ENCODE results near the gene HPGD.

Gene HPGD

DNA sequence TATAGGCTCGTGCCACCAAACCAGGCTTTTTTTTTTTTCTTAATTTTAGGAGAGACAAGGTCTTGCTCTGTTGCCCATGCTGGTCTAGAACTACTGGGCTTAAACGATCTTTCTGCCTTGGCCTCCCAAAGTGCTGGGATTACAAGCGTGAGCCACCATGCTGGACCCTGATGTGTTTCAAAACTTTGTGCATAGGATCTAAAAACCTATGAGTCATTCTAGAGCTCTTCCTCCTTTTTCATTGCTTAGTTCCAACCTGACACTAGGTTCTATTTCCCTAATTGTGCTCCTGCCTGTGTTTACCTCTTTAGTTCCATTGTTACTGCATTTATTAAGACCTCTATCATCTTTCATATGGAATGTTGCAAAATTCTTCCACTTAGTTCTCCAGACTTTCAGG is 57.3 kb downstream of the HPGD start:
- DNase-seq: no peak

GRCh38 chr4:174461466-174462106 is 60.7 kb downstream of the HPGD start:
- no peak for DNase-seq

DNA sequence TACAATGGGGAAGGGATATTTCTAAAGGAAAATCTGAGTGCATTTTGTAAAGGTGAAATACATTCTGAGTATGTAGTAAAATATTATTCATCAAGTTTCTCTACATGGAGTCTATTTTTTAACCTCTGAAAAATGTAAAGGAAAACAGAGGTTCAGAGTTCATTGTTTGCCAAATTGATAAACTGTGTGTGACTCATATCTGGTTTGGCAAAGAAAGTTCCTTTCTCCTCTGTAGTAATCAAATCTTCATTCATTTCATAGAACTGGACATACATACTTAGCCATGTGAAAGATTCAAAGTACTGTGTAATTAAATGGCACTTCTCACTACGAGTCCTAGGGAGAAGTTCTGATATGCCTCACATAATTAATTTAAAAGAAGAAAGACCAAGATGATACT is 61.6 kb downstream of the HPGD start:
- DNase-seq: no peak

DNA sequence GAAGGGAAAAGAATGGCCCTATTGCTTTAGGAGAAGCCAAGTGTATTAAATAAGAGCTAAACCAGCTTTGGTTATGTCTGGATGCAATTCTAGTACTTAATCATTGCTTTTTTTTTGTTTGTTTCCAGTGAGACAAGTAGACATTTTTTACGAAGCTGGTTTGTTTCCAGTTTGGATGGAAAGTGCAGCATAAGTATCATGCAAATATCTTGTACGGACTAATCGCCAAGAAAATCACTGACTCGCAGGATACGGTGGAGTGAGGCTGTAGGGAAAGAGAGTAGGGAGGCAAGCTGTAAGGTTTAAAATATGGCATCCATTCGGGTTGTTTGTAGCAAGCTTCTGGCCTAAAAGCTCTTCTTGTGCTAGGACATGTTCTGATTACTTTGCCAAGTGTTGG is 64.8 kb downstream of the HPGD start:
- no peak for DNase-seq

GRCh38 chr4:174454815-174455473 is 67.3 kb downstream of the HPGD start:
- DNase-seq: no peak

DNA sequence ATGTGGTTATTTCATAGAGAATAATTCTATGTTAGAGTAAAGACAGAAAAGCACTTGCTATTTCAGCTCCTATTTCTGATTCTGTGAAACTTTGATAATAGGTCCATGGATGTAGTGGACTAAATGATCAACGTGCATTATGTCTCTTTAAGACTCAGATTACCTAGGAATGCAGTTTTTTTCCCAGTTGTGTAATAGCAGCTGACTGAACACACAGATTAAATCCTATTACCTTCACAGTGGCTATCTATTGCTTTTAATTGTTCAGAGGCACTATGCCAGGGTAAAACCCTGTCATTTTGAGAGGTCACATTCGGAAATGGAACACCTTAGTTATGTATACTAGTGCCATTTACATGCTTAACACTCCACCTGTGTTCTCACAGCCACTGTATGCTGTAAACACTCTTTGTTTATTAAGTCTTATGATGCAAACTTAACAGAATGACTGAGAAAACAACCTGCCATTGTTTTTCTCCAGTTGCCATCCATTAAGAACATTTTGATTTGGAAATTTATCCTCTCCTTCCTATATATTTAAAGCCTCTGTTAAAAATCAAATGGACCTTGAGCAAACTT is 70.5 kb downstream of the HPGD start:
- DNase-seq: no peak

- no peak for DNase-seq
These were observed 71.5 kb downstream of the HPGD start for GRCh38 chr4:174450786-174451125.

- DNase-seq: no peak
These were observed 72.1 kb downstream of the HPGD start for GRCh38 chr4:174449944-174450785.

DNA sequence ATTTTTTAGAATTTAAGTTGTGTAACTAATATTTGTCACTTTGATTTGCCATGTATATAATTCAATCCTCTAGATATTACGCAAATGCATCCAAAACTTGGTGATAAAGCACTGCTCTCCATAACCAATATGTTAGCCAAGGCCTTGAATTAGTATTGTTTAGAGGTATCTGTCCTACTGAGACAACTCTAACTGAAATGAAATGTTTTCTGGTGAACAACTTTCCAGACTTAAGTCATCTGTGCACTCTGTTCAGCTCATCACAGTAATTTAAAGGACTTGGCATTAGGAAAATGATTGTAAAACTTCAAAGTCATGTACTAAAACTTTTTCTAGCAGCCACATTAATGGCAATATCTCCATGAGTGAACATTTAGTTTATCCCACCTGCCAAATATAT is 73.1 kb downstream of the HPGD start:
- DNase-seq: no peak

- no peak for DNase-seq
These were observed 77.9 kb downstream of the HPGD start for GRCh38 chr4:174444390-174444789.

All from activated effector memory CD4-positive, alpha-beta T cell treated with Interleukin-2 at 50 U/mL for 16 hours (primary cell).